HFF-Myc (cell line): Measurements from ENCODE around the gene HHATL.

Experiments used
- DNase-seq: peaks from one replicate; pipeline ENCODE4 v3.0.0-alpha.2; 2011; ENCODE audit warnings: low read depth; ENCODE audit errors: extremely low read depth
- H3K4me3 ChIP-seq: replicated peaks from 2 replicates; pipeline ENCODE4 v1.5.1; 2011; ENCODE audit warnings: low read depth, mild to moderate bottlenecking, control low read depth, low read length
- CTCF ChIP-seq: IDR thresholded peaks from 2 replicates; pipeline ENCODE4 v1.5.1; 2012; ENCODE audit warnings: mild to moderate bottlenecking, low read depth, low read length, control low read depth; ENCODE audit errors: missing control alignments

Gene HHATL

GRCh38 chr3:42674146-42674545 is 28.5 kb downstream of the HHATL start:
- H3K4me3 ChIP-seq, result no peak overlapping the region
- TF ChIP-seq CTCF, result no peak
- no peak for DNase-seq

GRCh38 chr3:42673082-42673481 is 29.5 kb downstream of the HHATL start:
- DNase-seq, result no peak
- no peak for TF ChIP-seq CTCF
- H3K4me3 ChIP-seq, result no peak overlapping the region

- DNase-seq, result no peak
- H3K4me3 ChIP-seq, result no peak overlapping the region
- no peak for TF ChIP-seq CTCF
Measured at GRCh38 chr3:42672515-42672914, 30.1 kb downstream of the HHATL start.

- DNase-seq, result no peak
- no peak overlapping the region for H3K4me3 ChIP-seq
- no peak for TF ChIP-seq CTCF
Measured at GRCh38 chr3:42670670-42671069, 31.9 kb downstream of the HHATL start.

GRCh38 chr3:42670051-42670576 is 32.5 kb downstream of the HHATL start:
- no peak for DNase-seq
- no peak overlapping the region for H3K4me3 ChIP-seq
- TF ChIP-seq CTCF, result no peak

- DNase-seq, result no peak
- H3K4me3 ChIP-seq, result no peak overlapping the region
- no peak for TF ChIP-seq CTCF
Measured at GRCh38 chr3:42668793-42669217, 33.8 kb downstream of the HHATL start.

- no peak overlapping the region for H3K4me3 ChIP-seq
- no peak for TF ChIP-seq CTCF
- no peak for DNase-seq
Measured at GRCh38 chr3:42668413-42668760, 34.2 kb downstream of the HHATL start.
